ENCODE measurements around the gene AHRR. TPM values are rescaled to one million over a fixed set of nuclear protein-coding genes. Genes with fewer than 3 reads are reported as not detected.
"Not testable (repeated sequence)": the region's sequence is repeated elsewhere in the genome, so short reads cannot be mapped to it uniquely, and the experiment has no call there.

AHRR gene
- total and polyA plus RNA-seq, 2 donors: 0.34 to 0.52 TPM

DNA sequence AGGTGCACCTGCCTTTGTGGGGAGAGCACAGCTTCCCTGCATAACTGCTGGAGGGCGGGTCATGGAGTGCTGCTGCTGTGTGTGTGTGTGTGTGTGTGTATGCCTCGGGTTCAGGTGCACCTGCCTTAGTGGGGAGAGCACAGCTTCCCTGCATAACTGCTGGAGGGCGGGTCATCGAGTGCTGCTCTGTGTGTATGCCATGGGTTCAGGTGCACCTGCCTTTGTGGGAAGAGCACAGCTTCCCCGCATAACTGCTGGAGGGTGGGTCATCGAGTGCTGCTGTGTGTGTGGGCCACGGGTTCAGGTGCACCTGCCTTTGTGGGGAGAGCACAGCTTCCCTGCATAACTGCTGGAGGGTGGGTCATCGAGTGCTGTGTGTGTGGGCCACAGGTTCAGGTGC lies 19.1 kb upstream of the AHRR start:
- 47% methylated on average over 8 of the region's 8 CpGs for WGBS

GRCh38 chr5:302966-303365 lies 18.5 kb upstream of the AHRR start:
- H3K9me3 ChIP-seq (ENCODE audit: control insufficient read depth in 2 of 2, insufficient read depth in 1 of 2, low read length in 1 of 2): peaks cover 0 to 13% of the 10 kb centered on the region in 2 donors
- WGBS: 94% methylated on average over 8 of the region's 8 CpGs
- peaks cover 18 to 19% of the 10 kb centered on the region in 2 donors for H3K36me3 ChIP-seq (ENCODE audit: control insufficient read depth in 2 of 2, insufficient read depth in 2 of 2, low read length in 1 of 2)
- H3K4me1 ChIP-seq (ENCODE audit: control insufficient read depth in 2 of 2, insufficient read depth in 2 of 2, low read length in 2 of 2): peaks cover 0 to 7% of the 10 kb centered on the region in 2 donors
- no peak for DNase-seq (ENCODE audit: low read depth in 6 of 9, low spot score in 9 of 9)
- no peak overlapping the region for H3K4me3 ChIP-seq (ENCODE audit: low read length in 2 of 2)
- H3K27ac ChIP-seq (ENCODE audit: low read depth in 1 of 2, low read length in 1 of 2): no peak overlapping the region
- H3K27me3 ChIP-seq (ENCODE audit: control insufficient read depth in 2 of 2, insufficient read depth in 1 of 2, low read length in 1 of 2): no peaks in the 10 kb centered on the region

More for the DNA sequence above, 19.1 kb upstream of the AHRR start:
- not testable (repeated sequence) for DNase-seq (ENCODE audit: low read depth in 6 of 9, low spot score in 9 of 9); H3K4me3 ChIP-seq (ENCODE audit: low read length in 2 of 2); H3K27ac ChIP-seq (ENCODE audit: low read depth in 1 of 2, low read length in 1 of 2); H3K4me1 ChIP-seq (ENCODE audit: control insufficient read depth in 2 of 2, insufficient read depth in 2 of 2, low read length in 2 of 2); H3K27me3 ChIP-seq (ENCODE audit: control insufficient read depth in 2 of 2, insufficient read depth in 1 of 2, low read length in 1 of 2)
- peaks cover 13 to 14% of the 10 kb centered on the region in 2 donors for H3K36me3 ChIP-seq (ENCODE audit: control insufficient read depth in 2 of 2, insufficient read depth in 2 of 2, low read length in 1 of 2)
- peaks cover 0 to 13% of the 10 kb centered on the region in 2 donors for H3K9me3 ChIP-seq (ENCODE audit: control insufficient read depth in 2 of 2, insufficient read depth in 1 of 2, low read length in 1 of 2)

GRCh38 chr5:303741-304140 lies 17.8 kb upstream of the AHRR start:
- 86% methylated on average over 8 of the region's 8 CpGs for WGBS
- not testable (repeated sequence) for H3K4me3 ChIP-seq (ENCODE audit: low read length in 2 of 2); H3K4me1 ChIP-seq (ENCODE audit: control insufficient read depth in 2 of 2, insufficient read depth in 2 of 2, low read length in 2 of 2); DNase-seq (ENCODE audit: low read depth in 6 of 9, low spot score in 9 of 9); H3K27ac ChIP-seq (ENCODE audit: low read depth in 1 of 2, low read length in 1 of 2); H3K27me3 ChIP-seq (ENCODE audit: control insufficient read depth in 2 of 2, insufficient read depth in 1 of 2, low read length in 1 of 2)
- peaks cover 21 to 24% of the 10 kb centered on the region in 2 donors for H3K36me3 ChIP-seq (ENCODE audit: control insufficient read depth in 2 of 2, insufficient read depth in 2 of 2, low read length in 1 of 2)
- peaks cover 0 to 13% of the 10 kb centered on the region in 2 donors for H3K9me3 ChIP-seq (ENCODE audit: control insufficient read depth in 2 of 2, insufficient read depth in 1 of 2, low read length in 1 of 2)

DNA sequence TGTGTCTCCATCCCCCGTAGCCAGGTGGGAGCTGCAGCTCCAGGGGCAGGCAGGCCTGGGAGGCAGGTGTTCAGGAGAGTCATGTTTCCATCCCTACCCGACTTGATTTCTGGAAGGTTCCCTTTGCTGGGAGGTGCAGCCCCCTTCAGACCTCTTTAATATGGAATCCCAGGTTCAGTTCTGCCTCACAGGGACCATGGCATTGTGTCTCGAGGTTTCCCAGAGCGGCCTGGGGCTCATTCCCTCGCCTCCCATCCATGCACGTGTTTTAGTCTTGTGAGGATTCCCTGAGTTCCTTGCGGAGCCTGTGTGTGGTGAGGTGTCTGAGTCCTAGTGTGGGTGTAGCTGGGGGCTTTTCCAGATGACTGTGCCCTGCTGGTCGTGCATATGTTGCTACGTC lies 16.5 kb upstream of the AHRR start:
- H3K27me3 ChIP-seq (ENCODE audit: control insufficient read depth in 2 of 2, insufficient read depth in 1 of 2, low read length in 1 of 2): no peaks in the 10 kb centered on the region
- no peak for DNase-seq (ENCODE audit: low read depth in 6 of 9, low spot score in 9 of 9)
- no peak overlapping the region for H3K4me3 ChIP-seq (ENCODE audit: low read length in 2 of 2)
- peaks cover 26 to 33% of the 10 kb centered on the region in 2 donors for H3K36me3 ChIP-seq (ENCODE audit: control insufficient read depth in 2 of 2, insufficient read depth in 2 of 2, low read length in 1 of 2)
- WGBS: 97% methylated on average over 9 of the region's 9 CpGs
- H3K27ac ChIP-seq (ENCODE audit: low read depth in 1 of 2, low read length in 1 of 2): no peak overlapping the region
- peaks cover 0 to 13% of the 10 kb centered on the region in 2 donors for H3K9me3 ChIP-seq (ENCODE audit: control insufficient read depth in 2 of 2, insufficient read depth in 1 of 2, low read length in 1 of 2)
- H3K4me1 ChIP-seq (ENCODE audit: control insufficient read depth in 2 of 2, insufficient read depth in 2 of 2, low read length in 2 of 2): peaks cover 0 to 7% of the 10 kb centered on the region in 2 donors

DNA sequence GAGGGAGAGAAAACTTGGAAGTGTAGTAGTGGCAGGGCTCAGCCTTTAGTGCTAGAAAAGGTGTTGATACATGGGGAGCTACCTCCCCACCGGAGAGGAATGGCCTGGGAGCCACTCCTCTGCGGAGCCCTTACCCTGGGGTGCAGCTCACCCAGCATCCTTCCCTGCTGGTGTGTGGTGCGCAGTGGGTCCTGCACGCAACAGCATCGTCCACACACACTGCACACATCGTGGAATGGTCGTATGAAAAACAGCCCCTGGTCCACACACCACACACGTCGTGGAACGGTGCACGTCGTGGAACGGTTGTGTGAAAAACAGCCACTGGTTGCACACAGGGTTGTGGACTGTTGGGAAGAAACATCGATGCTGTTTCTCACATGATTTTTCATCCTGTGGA lies 16.1 kb upstream of the AHRR start:
- Histone ChIP-seq H3K36me3 (ENCODE audit: control insufficient read depth in 2 of 2, insufficient read depth in 2 of 2, low read length in 1 of 2) (peaks cover 27 to 37% of the 10 kb centered on the region in 2 donors), H3K27me3 (ENCODE audit: control insufficient read depth in 2 of 2, insufficient read depth in 1 of 2, low read length in 1 of 2) (no peaks in the 10 kb centered on the region), H3K4me1 (ENCODE audit: control insufficient read depth in 2 of 2, insufficient read depth in 2 of 2, low read length in 2 of 2) (peaks cover 0 to 7% of the 10 kb centered on the region in 2 donors), H3K4me3 (ENCODE audit: low read length in 2 of 2) (no peak overlapping the region), H3K9me3 (ENCODE audit: control insufficient read depth in 2 of 2, insufficient read depth in 1 of 2, low read length in 1 of 2) (peaks cover 0 to 13% of the 10 kb centered on the region in 2 donors), H3K27ac (ENCODE audit: low read depth in 1 of 2, low read length in 1 of 2) (no peak overlapping the region)
- no peak for DNase-seq (ENCODE audit: low read depth in 6 of 9, low spot score in 9 of 9)
- 94% methylated on average over 14 of the region's 14 CpGs for WGBS

- Histone ChIP-seq H3K36me3 (ENCODE audit: control insufficient read depth in 2 of 2, insufficient read depth in 2 of 2, low read length in 1 of 2) (peaks cover 31 to 43% of the 10 kb centered on the region in 2 donors), H3K27ac (ENCODE audit: low read depth in 1 of 2, low read length in 1 of 2) (no peak overlapping the region), H3K4me3 (ENCODE audit: low read length in 2 of 2) (no peak overlapping the region), H3K9me3 (ENCODE audit: control insufficient read depth in 2 of 2, insufficient read depth in 1 of 2, low read length in 1 of 2) (peaks cover 0 to 13% of the 10 kb centered on the region in 2 donors), H3K4me1 (ENCODE audit: control insufficient read depth in 2 of 2, insufficient read depth in 2 of 2, low read length in 2 of 2) (peaks cover 0 to 7% of the 10 kb centered on the region in 2 donors), H3K27me3 (ENCODE audit: control insufficient read depth in 2 of 2, insufficient read depth in 1 of 2, low read length in 1 of 2) (no peaks in the 10 kb centered on the region)
- 99% methylated on average over 28 of the region's 28 CpGs for WGBS
- no peak for DNase-seq (ENCODE audit: low read depth in 6 of 9, low spot score in 9 of 9)
Observed at GRCh38 chr5:306011-306805, 15.3 kb upstream of the AHRR start.

- peaks cover 33 to 52% of the 10 kb centered on the region in 2 donors for H3K36me3 ChIP-seq (ENCODE audit: control insufficient read depth in 2 of 2, insufficient read depth in 2 of 2, low read length in 1 of 2)
- H3K4me3 ChIP-seq (ENCODE audit: low read length in 2 of 2): no peak overlapping the region
- peaks cover 0 to 6% of the 10 kb centered on the region in 2 donors for H3K4me1 ChIP-seq (ENCODE audit: control insufficient read depth in 2 of 2, insufficient read depth in 2 of 2, low read length in 2 of 2)
- peaks cover 0 to 3% of the 10 kb centered on the region in 2 donors for H3K9me3 ChIP-seq (ENCODE audit: control insufficient read depth in 2 of 2, insufficient read depth in 1 of 2, low read length in 1 of 2)
- H3K27me3 ChIP-seq (ENCODE audit: control insufficient read depth in 2 of 2, insufficient read depth in 1 of 2, low read length in 1 of 2): no peaks in the 10 kb centered on the region
- no peak for DNase-seq (ENCODE audit: low read depth in 6 of 9, low spot score in 9 of 9)
- H3K27ac ChIP-seq (ENCODE audit: low read depth in 1 of 2, low read length in 1 of 2): no peak overlapping the region
- WGBS: 98% methylated on average over 26 of the region's 26 CpGs
Observed at GRCh38 chr5:307306-307705, 14.2 kb upstream of the AHRR start.

DNA sequence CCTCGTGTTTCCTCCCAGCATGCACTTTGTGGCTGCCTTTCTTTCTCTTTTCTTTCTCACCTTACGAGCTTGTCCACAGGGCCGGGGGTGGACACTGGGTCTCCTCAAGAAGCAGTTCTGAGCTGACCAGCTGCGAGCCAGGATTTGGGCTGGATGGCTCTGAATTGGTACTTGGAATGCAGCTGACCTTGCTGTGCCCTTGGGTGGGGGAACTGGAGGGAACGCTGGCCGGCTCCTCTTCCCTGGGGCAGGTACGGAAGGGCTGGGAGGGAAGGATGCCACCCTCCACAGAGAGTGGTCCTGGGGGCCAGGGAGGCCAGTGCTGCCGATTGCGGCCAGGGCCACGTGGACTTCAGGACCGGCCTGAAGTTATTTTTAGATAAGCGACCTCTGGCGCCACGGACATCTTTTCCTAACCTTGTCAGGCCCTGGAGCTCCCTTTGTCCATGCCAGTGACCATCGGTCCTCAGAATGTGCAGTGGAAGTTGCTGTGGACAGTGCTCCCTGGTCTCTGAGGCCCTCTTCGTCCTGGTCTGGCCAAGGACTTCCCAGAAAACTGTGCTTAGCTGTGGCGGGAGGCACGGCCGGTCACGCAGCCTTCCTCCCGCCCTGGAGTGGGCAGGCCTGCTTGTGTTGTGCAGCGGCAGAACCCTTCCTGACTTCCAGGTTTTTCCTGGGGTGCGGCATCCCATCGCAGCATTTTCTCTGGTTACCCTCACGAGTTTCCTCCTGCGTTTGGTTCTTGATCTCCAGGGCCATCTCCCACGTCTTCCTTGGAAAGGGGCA lies 13.5 kb upstream of the AHRR start:
- Histone ChIP-seq H3K36me3 (ENCODE audit: control insufficient read depth in 2 of 2, insufficient read depth in 2 of 2, low read length in 1 of 2) (peaks cover 36 to 58% of the 10 kb centered on the region in 2 donors), H3K4me1 (ENCODE audit: control insufficient read depth in 2 of 2, insufficient read depth in 2 of 2, low read length in 2 of 2) (peaks cover 0 to 2% of the 10 kb centered on the region in 2 donors), H3K4me3 (ENCODE audit: low read length in 2 of 2) (no peak overlapping the region), H3K27me3 (ENCODE audit: control insufficient read depth in 2 of 2, insufficient read depth in 1 of 2, low read length in 1 of 2) (no peaks in the 10 kb centered on the region), H3K27ac (ENCODE audit: low read depth in 1 of 2, low read length in 1 of 2) (no peak overlapping the region), H3K9me3 (ENCODE audit: control insufficient read depth in 2 of 2, insufficient read depth in 1 of 2, low read length in 1 of 2) (no peaks in the 10 kb centered on the region)
- WGBS: 95% methylated on average over 27 of the region's 27 CpGs
- no peak for DNase-seq (ENCODE audit: low read depth in 6 of 9, low spot score in 9 of 9)

Data from thymus (tissue), 11 donors.